NB4 (cell line): Measurements from ENCODE around the gene SHISA2.

Experiments
- DNase-seq: peaks from one replicate; pipeline ENCODE4 v3.0.0; 2010; ENCODE audit warnings: low read depth
- H3K4me3 ChIP-seq: one replicate; pipeline ENCODE4 v1.5.1; 2011; ENCODE audit warnings: mild to moderate bottlenecking, low read depth, low read length, moderate library complexity
- MYC ChIP-seq: IDR thresholded peaks from 2 replicates; pipeline ENCODE4 v1.6.1; 2011; ENCODE audit warnings: low read depth, low read length
- POLR2A ChIP-seq: IDR thresholded peaks from 2 replicates; pipeline ENCODE4 v1.6.1; 2011; ENCODE audit warnings: mild to moderate bottlenecking; ENCODE audit not compliant: insufficient read length; ENCODE audit errors: extremely low read depth
- TF ChIP-seq, protein P1 (sequence below): IDR thresholded peaks from one replicate; pipeline ENCODE4 v1.5.1; 2012; ENCODE audit warnings: low read depth, low read length
- TF ChIP-seq, protein P2 (sequence below): IDR thresholded peaks from 2 replicates; pipeline ENCODE4 v1.6.1; 2011; ENCODE audit warnings: low read depth, low read length

SHISA2 gene

DNA sequence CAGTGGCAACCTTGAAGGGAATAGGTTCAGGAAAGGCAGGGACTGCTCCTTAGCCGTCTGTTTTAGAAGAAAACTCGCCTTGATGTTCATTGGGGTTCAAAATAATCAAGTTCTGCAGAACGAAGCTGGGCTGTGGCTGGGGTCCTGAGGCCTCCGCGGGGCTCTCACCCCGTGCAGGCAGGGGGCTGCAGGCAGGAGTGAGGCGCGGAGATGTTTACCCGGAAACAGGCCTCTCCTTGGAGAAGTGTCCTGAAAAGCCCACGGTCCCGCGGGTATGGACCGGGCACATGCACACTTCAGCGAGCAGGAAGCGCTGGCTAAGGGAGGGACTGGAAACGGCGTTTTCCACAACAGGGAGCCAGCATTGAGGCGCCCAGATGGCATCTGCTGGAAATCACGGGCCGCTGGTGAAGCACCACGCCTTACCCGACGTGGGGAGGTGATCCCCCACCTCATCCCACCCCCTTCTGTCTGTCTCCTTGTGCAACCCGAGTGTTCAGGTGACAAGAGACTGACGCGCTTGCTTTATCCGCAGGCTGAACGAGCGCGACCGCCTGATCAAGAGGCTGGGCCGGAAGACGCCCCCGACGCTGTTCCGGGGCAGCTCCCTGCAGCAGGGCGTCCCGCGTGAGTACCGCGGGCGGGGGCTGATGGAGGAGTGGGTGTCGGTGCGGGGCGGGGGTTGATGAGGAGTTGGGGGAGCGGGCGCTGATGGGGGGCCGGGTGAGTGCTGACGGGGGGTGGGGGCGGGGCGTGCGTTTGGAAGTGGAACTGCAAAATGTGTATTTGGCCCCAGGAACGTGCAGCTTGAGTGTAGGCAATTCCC is 39.6 kb downstream of the SHISA2 start:
- DNase-seq: no peak
- no peak overlapping the region for H3K4me3 ChIP-seq
- no peak for TF ChIP-seq POLR2A
- TF ChIP-seq, protein P1, sequence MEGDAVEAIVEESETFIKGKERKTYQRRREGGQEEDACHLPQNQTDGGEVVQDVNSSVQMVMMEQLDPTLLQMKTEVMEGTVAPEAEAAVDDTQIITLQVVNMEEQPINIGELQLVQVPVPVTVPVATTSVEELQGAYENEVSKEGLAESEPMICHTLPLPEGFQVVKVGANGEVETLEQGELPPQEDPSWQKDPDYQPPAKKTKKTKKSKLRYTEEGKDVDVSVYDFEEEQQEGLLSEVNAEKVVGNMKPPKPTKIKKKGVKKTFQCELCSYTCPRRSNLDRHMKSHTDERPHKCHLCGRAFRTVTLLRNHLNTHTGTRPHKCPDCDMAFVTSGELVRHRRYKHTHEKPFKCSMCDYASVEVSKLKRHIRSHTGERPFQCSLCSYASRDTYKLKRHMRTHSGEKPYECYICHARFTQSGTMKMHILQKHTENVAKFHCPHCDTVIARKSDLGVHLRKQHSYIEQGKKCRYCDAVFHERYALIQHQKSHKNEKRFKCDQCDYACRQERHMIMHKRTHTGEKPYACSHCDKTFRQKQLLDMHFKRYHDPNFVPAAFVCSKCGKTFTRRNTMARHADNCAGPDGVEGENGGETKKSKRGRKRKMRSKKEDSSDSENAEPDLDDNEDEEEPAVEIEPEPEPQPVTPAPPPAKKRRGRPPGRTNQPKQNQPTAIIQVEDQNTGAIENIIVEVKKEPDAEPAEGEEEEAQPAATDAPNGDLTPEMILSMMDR: no peak
- TF ChIP-seq MYC: no peak
- TF ChIP-seq, protein P2, sequence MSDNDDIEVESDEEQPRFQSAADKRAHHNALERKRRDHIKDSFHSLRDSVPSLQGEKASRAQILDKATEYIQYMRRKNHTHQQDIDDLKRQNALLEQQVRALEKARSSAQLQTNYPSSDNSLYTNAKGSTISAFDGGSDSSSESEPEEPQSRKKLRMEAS: no peak

- no peak for DNase-seq
- no peak overlapping the region for H3K4me3 ChIP-seq
- TF ChIP-seq, protein P1: no peak
- TF ChIP-seq MYC (no peak), POLR2A (no peak)
- TF ChIP-seq, protein P2: no peak
Measured at GRCh38 chr13:26011208-26011573, 40.6 kb downstream of the SHISA2 start.

DNA sequence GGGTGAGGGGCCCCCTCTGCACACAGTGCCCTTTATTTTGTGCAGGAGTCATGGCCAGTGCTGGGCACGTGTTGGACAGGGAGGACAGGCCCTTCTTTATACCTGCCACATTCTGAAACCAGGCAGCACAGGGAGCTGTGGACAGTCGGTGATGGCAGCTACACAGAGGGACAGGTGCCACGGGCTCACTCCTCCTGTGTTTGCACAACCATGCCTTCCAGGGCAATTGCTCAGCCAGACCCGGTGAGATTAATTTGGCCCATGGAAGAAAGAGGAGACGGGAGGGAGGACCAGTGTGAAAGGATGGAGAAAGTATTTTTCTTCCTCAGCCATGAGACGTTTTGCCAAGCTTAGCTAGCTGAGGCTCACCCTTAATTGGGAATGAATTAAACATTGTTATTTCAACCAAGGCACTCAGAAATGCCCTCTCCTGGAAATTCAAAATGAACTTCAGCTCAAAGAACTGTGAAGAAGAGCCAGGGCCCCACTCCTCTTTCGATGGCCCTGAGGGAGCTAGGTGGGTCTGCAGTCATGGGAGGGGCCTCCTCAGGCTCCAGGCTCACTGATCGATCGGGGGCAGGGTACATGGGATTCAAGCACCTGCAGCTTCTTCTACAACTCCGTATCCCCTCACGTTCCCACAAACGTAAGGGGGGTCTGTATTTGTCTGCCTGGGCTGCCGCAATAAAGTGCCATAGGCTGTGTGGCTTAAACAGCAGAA is 41.2 kb downstream of the SHISA2 start:
- TF ChIP-seq MYC: no peak
- no peak overlapping the region for H3K4me3 ChIP-seq
- no peak for DNase-seq

- no peak for DNase-seq
- H3K4me3 ChIP-seq: no peak overlapping the region
- TF ChIP-seq, protein P1: no peak
Measured at GRCh38 chr13:26007261-26008125, 44.3 kb downstream of the SHISA2 start.
